ENCODE results near the gene SAMD4A.

Gene SAMD4A

GRCh38 chr14:54687750-54688119 lies 120.8 kb downstream of the SAMD4A start:
- H3K27me3 ChIP-seq (ENCODE audit: low read length): no peaks in the 10 kb centered on the region
- H3K36me3 ChIP-seq (ENCODE audit: low read length): no peaks in the 10 kb centered on the region
- no peak overlapping the region for H3K4me3 ChIP-seq (ENCODE audit: insufficient read depth, low read length, poor library complexity, severe bottlenecking)
- H3K9ac ChIP-seq (ENCODE audit: low read length): no peak overlapping the region
- TF ChIP-seq, protein P1, sequence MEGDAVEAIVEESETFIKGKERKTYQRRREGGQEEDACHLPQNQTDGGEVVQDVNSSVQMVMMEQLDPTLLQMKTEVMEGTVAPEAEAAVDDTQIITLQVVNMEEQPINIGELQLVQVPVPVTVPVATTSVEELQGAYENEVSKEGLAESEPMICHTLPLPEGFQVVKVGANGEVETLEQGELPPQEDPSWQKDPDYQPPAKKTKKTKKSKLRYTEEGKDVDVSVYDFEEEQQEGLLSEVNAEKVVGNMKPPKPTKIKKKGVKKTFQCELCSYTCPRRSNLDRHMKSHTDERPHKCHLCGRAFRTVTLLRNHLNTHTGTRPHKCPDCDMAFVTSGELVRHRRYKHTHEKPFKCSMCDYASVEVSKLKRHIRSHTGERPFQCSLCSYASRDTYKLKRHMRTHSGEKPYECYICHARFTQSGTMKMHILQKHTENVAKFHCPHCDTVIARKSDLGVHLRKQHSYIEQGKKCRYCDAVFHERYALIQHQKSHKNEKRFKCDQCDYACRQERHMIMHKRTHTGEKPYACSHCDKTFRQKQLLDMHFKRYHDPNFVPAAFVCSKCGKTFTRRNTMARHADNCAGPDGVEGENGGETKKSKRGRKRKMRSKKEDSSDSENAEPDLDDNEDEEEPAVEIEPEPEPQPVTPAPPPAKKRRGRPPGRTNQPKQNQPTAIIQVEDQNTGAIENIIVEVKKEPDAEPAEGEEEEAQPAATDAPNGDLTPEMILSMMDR (IDR thresholded peaks at IDR 0.05; ENCODE audit: insufficient read depth, low read length, poor library complexity, severe bottlenecking): no peak
- no peak for TF ChIP-seq EZH2phosphoT487 (conservative IDR thresholded peaks at IDR 0.05; ENCODE audit: low read length)
- no peaks in the 10 kb centered on the region for H3K79me2 ChIP-seq (ENCODE audit: insufficient read depth, low read length)
- H3F3A ChIP-seq (ENCODE audit: insufficient read depth): no peaks in the 10 kb centered on the region
- no peaks in the 10 kb centered on the region for H3K9me3 ChIP-seq (ENCODE audit: insufficient read depth, low read length)
- H3K27ac ChIP-seq (ENCODE audit: low read depth, low read length): no peak overlapping the region
- no peaks in the 10 kb centered on the region for H4K20me1 ChIP-seq (ENCODE audit: low read depth, low read length)
- no peak overlapping the region for H2AFZ ChIP-seq (ENCODE audit: low read depth, low read length, severe bottlenecking)
- H3K4me2 ChIP-seq (ENCODE audit: low read depth, low read length, poor library complexity, severe bottlenecking): no peak overlapping the region
- no peaks in the 10 kb centered on the region for H3K9me2 ChIP-seq (replicated peaks; ENCODE audit: insufficient read depth, low read length)

- Histone ChIP-seq H4K20me1 (ENCODE audit: low read depth, low read length) (no peaks in the 10 kb centered on the region), H3K27me3 (ENCODE audit: low read length) (no peaks in the 10 kb centered on the region), H3K79me2 (ENCODE audit: insufficient read depth, low read length) (no peaks in the 10 kb centered on the region), H3K4me2 (ENCODE audit: low read depth, low read length, poor library complexity, severe bottlenecking) (no peak overlapping the region), H3K27ac (ENCODE audit: low read depth, low read length) (no peak overlapping the region), H3K9me2 (replicated peaks; ENCODE audit: insufficient read depth, low read length) (no peaks in the 10 kb centered on the region), H3K4me3 (ENCODE audit: insufficient read depth, low read length, poor library complexity, severe bottlenecking) (no peak overlapping the region), H2AFZ (ENCODE audit: low read depth, low read length, severe bottlenecking) (no peak overlapping the region), H3K9me3 (ENCODE audit: insufficient read depth, low read length) (no peaks in the 10 kb centered on the region), H3K36me3 (ENCODE audit: low read length) (no peaks in the 10 kb centered on the region), H3F3A (ENCODE audit: insufficient read depth) (no peaks in the 10 kb centered on the region), H3K9ac (ENCODE audit: low read length) (no peak overlapping the region)
- TF ChIP-seq, protein P1 (IDR thresholded peaks at IDR 0.05; ENCODE audit: insufficient read depth, low read length, poor library complexity, severe bottlenecking): no peak
- TF ChIP-seq EZH2phosphoT487 (conservative IDR thresholded peaks at IDR 0.05; ENCODE audit: low read length): no peak
These were observed 121.3 kb downstream of the SAMD4A start for GRCh38 chr14:54688229-54688628.

DNA sequence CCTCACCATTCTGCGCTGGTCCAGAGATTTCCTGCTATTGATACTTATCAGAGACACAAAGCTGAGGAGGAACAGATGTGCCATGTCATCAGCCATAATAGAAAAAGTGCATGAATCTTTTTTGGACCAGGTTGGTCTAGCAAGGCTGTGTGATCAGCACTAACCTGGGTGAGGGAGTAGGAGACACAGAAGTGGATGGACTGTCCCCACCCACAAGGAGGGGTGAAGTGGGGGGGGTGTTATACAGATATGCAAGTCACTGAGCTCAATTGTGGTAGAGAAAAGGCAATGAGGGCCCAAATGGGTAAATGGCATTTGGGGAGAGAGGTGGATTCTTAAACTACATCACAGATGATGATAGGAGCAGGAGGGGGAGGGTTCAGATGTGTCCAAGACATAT lies 123.0 kb downstream of the SAMD4A start:
- no peaks in the 10 kb centered on the region for H3K79me2 ChIP-seq (ENCODE audit: insufficient read depth, low read length)
- H3K4me2 ChIP-seq (ENCODE audit: low read depth, low read length, poor library complexity, severe bottlenecking): no peak overlapping the region
- no peak overlapping the region for H3K9ac ChIP-seq (ENCODE audit: low read length)
- H3K36me3 ChIP-seq (ENCODE audit: low read length): no peaks in the 10 kb centered on the region
- H4K20me1 ChIP-seq (ENCODE audit: low read depth, low read length): no peaks in the 10 kb centered on the region
- no peak overlapping the region for H3K4me3 ChIP-seq (ENCODE audit: insufficient read depth, low read length, poor library complexity, severe bottlenecking)
- H3K9me2 ChIP-seq (replicated peaks; ENCODE audit: insufficient read depth, low read length): no peaks in the 10 kb centered on the region
- H3K27me3 ChIP-seq (ENCODE audit: low read length): no peaks in the 10 kb centered on the region
- TF ChIP-seq, protein P1 (IDR thresholded peaks at IDR 0.05; ENCODE audit: insufficient read depth, low read length, poor library complexity, severe bottlenecking): no peak
- TF ChIP-seq EZH2phosphoT487 (conservative IDR thresholded peaks at IDR 0.05; ENCODE audit: low read length): no peak
- no peaks in the 10 kb centered on the region for H3K9me3 ChIP-seq (ENCODE audit: insufficient read depth, low read length)
- H2AFZ ChIP-seq (ENCODE audit: low read depth, low read length, severe bottlenecking): no peak overlapping the region
- no peak overlapping the region for H3K27ac ChIP-seq (ENCODE audit: low read depth, low read length)
- H3F3A ChIP-seq (ENCODE audit: insufficient read depth): no peaks in the 10 kb centered on the region

GRCh38 chr14:54690887-54691286 lies 124.0 kb downstream of the SAMD4A start:
- Histone ChIP-seq H3K36me3 (ENCODE audit: low read length) (no peaks in the 10 kb centered on the region), H3K79me2 (ENCODE audit: insufficient read depth, low read length) (no peaks in the 10 kb centered on the region), H3K27ac (ENCODE audit: low read depth, low read length) (no peak overlapping the region), H4K20me1 (ENCODE audit: low read depth, low read length) (no peaks in the 10 kb centered on the region), H3K9ac (ENCODE audit: low read length) (no peak overlapping the region), H3K9me3 (ENCODE audit: insufficient read depth, low read length) (no peaks in the 10 kb centered on the region), H3K4me2 (ENCODE audit: low read depth, low read length, poor library complexity, severe bottlenecking) (no peak overlapping the region), H3K9me2 (replicated peaks; ENCODE audit: insufficient read depth, low read length) (no peaks in the 10 kb centered on the region), H2AFZ (ENCODE audit: low read depth, low read length, severe bottlenecking) (no peak overlapping the region), H3F3A (ENCODE audit: insufficient read depth) (no peaks in the 10 kb centered on the region), H3K4me3 (ENCODE audit: insufficient read depth, low read length, poor library complexity, severe bottlenecking) (no peak overlapping the region), H3K27me3 (ENCODE audit: low read length) (no peaks in the 10 kb centered on the region)
- no peak for TF ChIP-seq EZH2phosphoT487 (conservative IDR thresholded peaks at IDR 0.05; ENCODE audit: low read length)
- TF ChIP-seq, protein P1 (IDR thresholded peaks at IDR 0.05; ENCODE audit: insufficient read depth, low read length, poor library complexity, severe bottlenecking): no peak

Data from SU-DHL-6 (cell line).